IMR-90 (cell line): ENCODE results near the gene ARHGEF17. TPM values are rescaled to one million over a fixed set of nuclear protein-coding genes. Genes with fewer than 3 reads are reported as not detected.

Experiments used
- ATAC-seq: fragments of 200-7000 bp; cut with Tn5 transposase; 2 replicates; pipeline ENCODE4 v1.9.1; 2020; ENCODE audit warnings: low read depth, mild to moderate bottlenecking, moderate library complexity
- BruUV-seq: library from RNA; stranded (reverse); fragments of 400-500 nt; replicated peaks from 2 replicates; lab custom pipeline; 2021; lab: Mats Ljungman, UMichigan
- CTCF ChIA-PET: fragments of 300-600 bp; formaldehyde crosslinking; extraction: SDS; loops from one replicate; lab custom pipeline; 2021; ENCODE audit warnings: antibody characterized with exemption; lab: Yijun Ruan, JAX
- POLR2A ChIA-PET: fragments of 300-600 bp; sonication (Branson Sonifier 250); formaldehyde crosslinking; loops from one replicate; lab custom pipeline; 2022; ENCODE audit warnings: antibody characterized with exemption; ENCODE audit not compliant: unreplicated experiment; lab: Charles Lee
- DNase-seq: peaks from one replicate; pipeline ENCODE4 v3.0.0; 2013
- H2AFZ ChIP-seq: replicated peaks from 2 replicates; pipeline ENCODE3; 2013; ENCODE audit warnings: low read length, mild to moderate bottlenecking; ENCODE audit not compliant: poor library complexity
- H2AK5ac ChIP-seq: 2 replicates; pipeline ENCODE4 v1.6.1; 2013; ENCODE audit warnings: low read depth, low read length, inconsistent platforms
- H2AK9ac ChIP-seq: replicated peaks from 2 replicates; pipeline ENCODE3; 2013; ENCODE audit warnings: mild to moderate bottlenecking, low read depth, low read length, moderate library complexity; ENCODE audit not compliant: poor library complexity
- H2BK120ac ChIP-seq: 2 replicates; pipeline ENCODE4 v1.6.1; 2013; ENCODE audit warnings: low read depth, low read length, inconsistent platforms
- H2BK15ac ChIP-seq: 3 replicates; pipeline ENCODE4 v1.6.1; 2013; ENCODE audit warnings: low read depth, low read length, inconsistent platforms
- H2BK20ac ChIP-seq: 2 replicates; pipeline ENCODE4 v1.6.1; 2013; ENCODE audit warnings: low read depth, mild to moderate bottlenecking, inconsistent platforms, low read length, moderate library complexity
- H2BK5ac ChIP-seq: 2 replicates; pipeline ENCODE4 v1.6.1; 2013; ENCODE audit warnings: mild to moderate bottlenecking, low read depth, low read length, inconsistent platforms; ENCODE audit not compliant: poor library complexity, severe bottlenecking
- H3K14ac ChIP-seq: replicated peaks from 2 replicates; pipeline ENCODE4 v1.6.1; 2013; ENCODE audit warnings: low read depth, low read length, inconsistent platforms
- H3K18ac ChIP-seq: 2 replicates; pipeline ENCODE4 v1.6.1; 2013; ENCODE audit warnings: low read depth, low read length, control low read depth
- H3K23ac ChIP-seq: 2 replicates; pipeline ENCODE4 v1.6.1; 2013; ENCODE audit warnings: low read depth, low read length, inconsistent platforms
- H3K27ac ChIP-seq: 2 replicates; pipeline ENCODE4 v1.5.1; 2013; ENCODE audit warnings: mild to moderate bottlenecking, control low read depth, low read length; ENCODE audit not compliant: insufficient read depth
- H3K27me3 ChIP-seq: 2 replicates; pipeline ENCODE4 v1.6.1; 2013; ENCODE audit warnings: low read length; ENCODE audit not compliant: control insufficient read depth, insufficient read depth
- H3K36me3 ChIP-seq: 2 replicates; pipeline ENCODE4 v1.6.1; 2013; ENCODE audit warnings: low read length, mixed read lengths; ENCODE audit not compliant: control insufficient read depth, insufficient read depth
- H3K4ac ChIP-seq: 2 replicates; pipeline ENCODE4 v1.6.1; 2013; ENCODE audit warnings: low read depth, low read length, inconsistent platforms
- H3K4me1 ChIP-seq: 2 replicates; pipeline ENCODE4 v1.6.1; 2013; ENCODE audit warnings: low read length, mixed read lengths; ENCODE audit not compliant: control insufficient read depth, insufficient read depth
- H3K4me2 ChIP-seq: 2 replicates; pipeline ENCODE4 v1.6.1; 2013; ENCODE audit warnings: low read depth, mild to moderate bottlenecking, control low read depth, low read length, moderate library complexity
- H3K4me3 ChIP-seq: 2 replicates; pipeline ENCODE4 v1.5.1; 2013; ENCODE audit warnings: low read depth, mild to moderate bottlenecking, control low read depth, low read length, moderate library complexity; ENCODE audit not compliant: insufficient read depth
- H3K56ac ChIP-seq: 2 replicates; pipeline ENCODE4 v1.6.1; 2013; ENCODE audit warnings: low read length, inconsistent platforms; ENCODE audit not compliant: insufficient read depth; ENCODE audit errors: extremely low read depth
- H3K79me1 ChIP-seq, 2 experiments: 2 replicates each; pipeline ENCODE4 v1.6.1; 2013; ENCODE audit warnings: low read length in 2 of 2, inconsistent platforms in 1 of 2, low read depth in 1 of 2
- H3K9ac ChIP-seq: 2 replicates; pipeline ENCODE4 v1.6.1; 2013; ENCODE audit warnings: low read depth, low read length, control low read depth
- H3K9me1 ChIP-seq: 2 replicates; pipeline ENCODE4 v1.6.1; 2013; ENCODE audit warnings: low read length, inconsistent platforms; ENCODE audit not compliant: insufficient read depth
- H3K9me3 ChIP-seq: 2 replicates; pipeline ENCODE4 v1.6.1; 2013; ENCODE audit warnings: low read length; ENCODE audit not compliant: control insufficient read depth, insufficient read depth
- H4K20me1 ChIP-seq: 2 replicates; pipeline ENCODE4 v1.6.1; 2013; ENCODE audit warnings: low read length, inconsistent platforms; ENCODE audit not compliant: insufficient read depth
- H4K5ac ChIP-seq: 2 replicates; pipeline ENCODE4 v1.6.1; 2013; ENCODE audit warnings: mild to moderate bottlenecking, low read depth, low read length, control low read depth
- H4K8ac ChIP-seq, 2 experiments: 2 replicates each; pipeline ENCODE4 v1.6.1; 2013; ENCODE audit warnings: low read depth in 2 of 2, low read length in 2 of 2, control low read depth in 1 of 2, inconsistent platforms in 1 of 2
- H4K91ac ChIP-seq: 2 replicates; pipeline ENCODE4 v1.6.1; 2013; ENCODE audit warnings: low read depth, low read length, inconsistent platforms; ENCODE audit not compliant: insufficient read depth
- BHLHE40 ChIP-seq: fragments of 150-350 bp; IDR thresholded peaks from 2 replicates; pipeline ENCODE4 v1.6.1; 2016; ENCODE audit warnings: mild to moderate bottlenecking, low read depth, low read length
- WGBS, 2 experiments: methylation state at CpG; one replicate each; pipeline versions ENCODE4 v1.1.5 to v1.1.7; 2013; ENCODE audit warnings: missing lambda C conversion rate in 2 of 2; ENCODE audit not compliant: insufficient read length in 1 of 2; ENCODE audit errors: extremely low coverage in 2 of 2; 5-methylcytosine and 5-hydroxymethylcytosine counted together
- dilution Hi-C: fragments of 300-500 bp; cut with HindIII; formaldehyde crosslinking; loops from one replicate; pipeline ENCODE4 v1.14.3; 2018; ENCODE audit warnings: low sequenced_read_pairs; ENCODE audit not compliant: unreplicated experiment
- in situ Hi-C: fragments of 300-500 bp; cut with MboI; formaldehyde crosslinking; loops from 3 replicates; pipeline ENCODE4 v1.14.3; 2019; ENCODE audit warnings: low sequenced_read_pairs, inconsistent platforms, mixed read lengths
- intact Hi-C: fragments of 100-400 bp; cut with micrococcal nuclease; formaldehyde crosslinking; loops from 2 replicates; pipeline ENCODE4 v1.10.0; 2022
- polyA plus RNA-seq, 3 experiments: library from polyadenylated mRNA; depleted of rRNA; stranded (reverse); fragments of >200 nt; gene quantifications; 2 replicates each; pipeline ENCODE4 v1.2.3, GENCODE V29; 2012; ENCODE audit warnings: low replicate concordance in 1 of 3
- total RNA-seq: library from RNA; depleted of rRNA; stranded (reverse); fragments of >200 nt; gene quantifications from 2 replicates; pipeline ENCODE4 v1.2.3, GENCODE V29; 2012

ARHGEF17 gene
- total and polyA plus RNA-seq, 2 of the 4 experiments (the other 2 are of a cell fraction): 21.7 to 97.7 TPM

DNA sequence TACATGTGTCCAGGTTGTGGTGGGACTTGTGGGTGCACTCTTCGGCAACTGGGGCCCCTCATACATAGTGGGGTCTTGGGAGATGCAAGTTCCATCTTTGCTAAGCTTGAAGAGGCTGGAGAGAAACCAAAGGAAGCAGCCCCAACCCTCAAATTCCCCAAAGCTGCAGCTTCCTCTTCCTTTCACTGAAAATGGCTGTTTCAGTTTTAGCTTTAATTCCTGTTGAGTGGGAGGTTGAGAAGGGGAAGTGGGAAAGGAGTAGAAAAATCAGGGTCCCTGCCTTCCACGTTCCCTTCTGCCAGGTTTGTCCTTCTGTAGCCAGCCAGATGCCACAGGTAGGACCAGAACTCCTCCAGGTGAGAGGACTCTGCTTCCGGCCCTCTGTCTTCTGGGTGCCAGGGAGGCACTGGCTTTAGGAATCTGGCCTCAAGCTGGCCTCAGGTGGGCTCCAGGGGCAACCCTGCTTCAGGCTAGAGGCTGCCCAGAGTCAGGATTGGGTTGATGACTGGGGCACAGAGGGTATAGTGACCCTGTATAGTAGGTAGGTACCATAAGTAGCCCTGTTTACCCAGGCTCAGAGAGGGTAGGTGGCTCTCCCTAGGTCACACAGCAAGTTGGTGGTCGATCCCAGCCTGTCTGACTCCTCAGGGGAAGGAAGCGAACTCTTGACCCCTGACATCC lies 19.7 kb upstream of the ARHGEF17 start:
- Histone ChIP-seq H3K56ac (no peak overlapping the region), H3K14ac (peak overlapping the region; percentile 86), H3K4me1 (peaks cover 8% of the 10 kb centered on the region), H3K27me3 (peaks cover under 1% of the 10 kb centered on the region; the same call in 1 of the 2 replicates), H2BK120ac (peak overlapping the region; percentile 93), H2AK5ac (peak overlapping the region; percentile 83), H2AK9ac (peak overlapping the region; percentile 45), H3K4me3 (no peak overlapping the region), H3K9me1 (peaks cover 6% of the 10 kb centered on the region; the same call in 1 of the 2 replicates), H3K9ac (no peak overlapping the region), H3K4ac (peak overlapping the region; percentile 88), H2BK5ac (no peak overlapping the region), H4K91ac (peak overlapping the region; percentile 93), H3K4me2 (no peak overlapping the region), H3K23ac (no peak overlapping the region), H4K20me1 (no peaks in the 10 kb centered on the region), H3K79me1 (no peaks in the 10 kb centered on the region), H4K8ac (peak overlapping the region; percentile 66 to 95; a peak in 2 of 4 replicates), H2AFZ (peak overlapping the region; percentile 98), H4K5ac (peak overlapping the region; percentile 81; the same call in 1 of the 2 replicates), H2BK20ac (peak overlapping the region; percentile 86; the same call in 1 of the 2 replicates), H3K36me3 (no peaks in the 10 kb centered on the region), H3K27ac (no peak overlapping the region; the same call in 1 of the 2 replicates), H3K9me3 (no peaks in the 10 kb centered on the region), H3K18ac (no peak overlapping the region), H2BK15ac (peak overlapping the region; percentile 87; the same call in 2 of the 3 replicates)
- no peak for DNase-seq
- WGBS, 2 experiments: 20% methylated on average over 2 of the region's 5 CpGs; no CpG with 5 or more reads in 1 of the 2 experiments
- TF ChIP-seq BHLHE40: no peak
- CTCF ChIA-PET: interaction anchor here (0.6 to 4.0 kb wide), 7 partner anchors 16 to 592 kb away, joined by 3 to 34 read pairs (median 4); partner anchors contain the start of gene P2RY6
- no peak for ATAC-seq
- dilution Hi-C loops: no loop called here
- BruUV-seq: no TSS peak
- POLR2A ChIA-PET: no interaction called here
- in situ Hi-C loops: loop anchor here (5.0 to 10.0 kb wide), 3 partner anchors 101 to 564 kb away; no protein-coding TSS in a partner anchor
- intact Hi-C loops: loop anchor here (2.0 to 5.0 kb wide), 2 partner anchors 458 to 561 kb away; no protein-coding TSS in a partner anchor
